Suppressor macrophage treated with lipopolysaccharide for 1 hour (primary cell): ENCODE data around the gene BUB1.
"Not testable (repeated sequence)": the region's sequence is repeated elsewhere in the genome, so short reads cannot be mapped to it uniquely, and the experiment has no call there.

ENCODE experiments used
- DNase-seq, 3 donors: peaks; one replicate each; pipeline ENCODE4 v3.0.0-alpha.2; 2020 to 2022

BUB1 gene

DNA sequence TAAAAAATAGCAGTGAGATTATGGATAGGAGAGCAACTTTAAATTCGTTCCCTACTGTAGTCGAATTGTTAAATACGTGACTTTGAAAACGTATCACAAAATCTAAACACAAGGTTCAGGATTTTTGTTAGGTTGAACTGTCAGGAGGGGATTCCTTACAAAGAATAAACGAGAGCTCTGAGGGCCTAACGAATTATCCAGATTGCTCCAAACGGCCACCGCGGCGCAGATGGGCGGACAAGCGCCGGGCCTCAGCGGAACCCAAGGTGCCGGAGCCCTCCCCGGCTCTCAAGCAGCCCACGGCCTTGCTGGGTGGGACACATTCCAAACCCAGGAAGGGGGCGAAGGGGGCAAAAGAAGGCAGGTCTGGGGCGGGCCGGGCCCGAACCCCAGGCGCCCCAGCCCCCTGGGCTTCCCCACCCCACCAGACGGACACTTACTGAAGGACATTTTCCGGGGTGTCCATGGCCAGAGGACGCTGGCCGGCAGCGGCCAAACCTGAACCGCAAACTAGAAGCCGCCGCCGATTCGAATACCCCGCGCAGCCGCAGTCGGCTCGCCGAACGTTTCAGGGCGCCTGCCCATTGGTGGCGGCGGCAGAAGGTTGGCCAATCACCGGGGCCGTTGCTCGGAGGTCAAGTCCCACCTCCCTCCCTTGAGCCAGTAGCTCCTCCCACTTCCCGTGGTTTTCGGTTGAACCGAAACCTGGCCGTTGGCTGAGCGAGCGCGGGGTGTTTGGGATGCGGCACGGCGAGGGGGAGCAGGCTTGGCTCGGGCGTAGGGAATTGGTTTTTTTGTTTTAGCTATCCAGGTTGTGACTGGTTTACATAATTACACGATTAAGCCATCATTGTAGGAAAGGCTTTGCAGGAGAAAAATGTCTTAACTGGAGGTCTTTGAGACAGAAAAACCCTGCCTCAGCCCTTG, at the start of gene BUB1:
Gene BUB1 (minus strand): TSS at position 534 of the 927 bp plus-strand sequence. CDS start 68 bp downstream, at position 466.
- DNase-seq = peak; percentile 98 to 99 (median 98)

DNA sequence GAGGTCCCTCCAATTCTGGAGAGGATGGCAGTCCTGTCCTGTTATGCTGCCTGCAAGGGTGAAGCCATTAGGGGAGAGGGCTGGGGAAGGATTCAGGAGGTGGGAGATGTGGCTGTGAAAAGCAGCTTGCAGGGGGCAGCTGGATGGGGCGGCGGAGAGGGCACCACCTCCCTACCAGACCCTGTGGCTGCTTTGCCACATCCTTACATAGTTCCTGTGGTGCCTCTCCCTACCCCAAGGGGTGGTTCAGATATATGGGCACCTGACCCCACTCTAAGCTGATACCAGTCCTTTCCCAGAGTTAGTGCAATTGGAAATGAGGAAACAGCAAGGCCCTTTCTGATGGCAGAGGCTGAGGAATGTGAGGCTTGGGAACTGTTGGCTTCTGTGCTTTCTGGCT, 48.4 kb upstream of the BUB1 start:
- no peak for DNase-seq

DNA sequence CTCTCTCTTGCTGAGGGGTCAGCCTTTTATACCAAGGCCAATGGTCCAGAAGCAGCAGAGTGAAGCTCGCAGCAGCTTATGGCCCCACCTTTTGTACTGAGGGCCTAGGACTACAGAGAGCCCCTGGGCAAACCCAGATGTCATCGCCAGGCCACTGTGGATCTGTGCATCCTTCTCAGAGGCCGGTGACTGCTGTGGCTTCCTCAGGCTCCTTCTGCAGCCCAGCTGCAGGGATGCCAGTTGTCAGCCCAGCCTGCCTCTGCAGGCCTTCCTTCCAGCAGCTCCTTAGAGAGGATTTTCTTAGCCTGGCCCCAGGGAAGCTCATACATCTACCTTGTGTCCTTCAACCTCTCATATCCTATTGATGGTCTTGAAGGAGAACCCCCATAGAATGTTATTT, 48.0 kb upstream of the BUB1 start:
- no peak for DNase-seq

DNA sequence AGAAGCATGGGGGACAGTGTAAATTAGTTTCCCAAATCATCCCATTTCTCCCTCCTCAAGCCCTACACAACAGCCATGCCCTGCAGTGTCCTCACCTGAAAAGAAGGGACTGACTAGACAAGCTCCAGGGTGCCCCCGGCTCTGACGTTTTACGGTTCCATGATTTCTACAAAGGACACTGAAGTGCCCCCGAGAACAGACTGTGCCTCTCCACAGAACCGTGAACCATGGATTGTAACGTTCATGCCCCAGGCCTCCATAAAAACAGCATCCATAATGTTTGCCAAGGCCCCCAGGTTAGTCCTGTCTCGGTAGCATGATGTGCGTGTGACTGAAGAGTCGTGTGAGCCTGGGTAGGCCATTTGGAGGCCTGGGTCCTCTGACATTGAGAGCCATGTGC, 47.5 kb upstream of the BUB1 start:
- no peak for DNase-seq

DNA sequence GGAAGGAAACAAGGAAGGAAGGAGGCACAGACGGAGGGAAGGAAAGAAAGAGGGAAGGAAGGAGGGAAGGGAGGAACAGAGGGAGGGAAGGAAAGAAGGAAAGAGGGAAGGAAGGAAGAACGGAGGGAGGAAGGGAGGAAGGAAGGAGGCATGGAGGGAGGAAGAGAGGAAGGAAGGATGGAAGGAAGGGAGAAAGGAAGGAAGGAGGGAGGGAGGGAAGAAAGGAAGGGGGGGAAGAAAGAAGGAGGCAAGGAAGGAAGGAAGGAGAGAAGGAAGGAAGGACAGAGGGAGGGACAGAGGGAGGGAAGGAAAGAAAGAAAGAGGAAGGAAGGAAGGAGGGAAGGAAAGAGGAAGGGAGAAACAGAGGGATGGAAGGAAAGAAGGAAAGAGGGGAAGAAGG, 47.0 kb upstream of the BUB1 start:
- DNase-seq = no peak

DNA sequence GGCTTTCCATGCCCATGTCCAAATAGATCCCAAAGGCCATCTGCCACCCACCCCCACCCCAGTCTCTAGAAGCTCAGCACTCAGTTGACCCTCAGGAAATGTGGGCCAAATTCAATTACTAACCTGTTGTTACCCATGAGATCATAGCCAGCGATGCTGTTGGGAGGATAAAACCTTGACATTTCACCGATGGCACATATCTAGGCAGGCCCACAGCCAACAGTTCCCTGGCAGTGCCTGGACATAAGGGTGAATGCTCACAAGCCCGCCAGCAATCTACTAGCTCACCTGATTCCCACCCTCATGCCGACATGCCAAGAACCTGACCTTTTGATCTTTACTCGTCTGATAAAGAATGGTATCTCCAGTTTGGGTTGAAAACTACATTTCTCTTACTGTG, 42.7 kb upstream of the BUB1 start:
- no peak for DNase-seq

DNA sequence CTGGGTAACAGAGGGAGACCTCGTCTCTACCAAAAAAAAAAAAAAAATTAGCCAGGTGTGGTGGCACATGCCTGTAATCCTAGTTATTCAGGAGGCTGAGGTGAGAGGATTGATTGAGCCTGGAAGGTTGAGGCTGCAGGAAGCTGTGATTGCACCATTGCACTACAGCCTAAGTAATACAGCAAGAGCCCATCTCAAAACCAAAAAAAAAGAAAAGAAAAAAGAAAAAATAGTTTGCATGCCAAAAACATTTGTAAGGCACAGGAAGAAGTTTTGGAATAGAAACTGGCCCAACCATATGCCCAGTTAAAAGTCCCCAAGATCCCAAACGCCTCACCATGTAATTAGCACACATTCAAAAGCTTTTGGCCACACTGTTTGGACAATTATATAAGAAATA, 41.1 kb upstream of the BUB1 start:
- no peak for DNase-seq

DNA sequence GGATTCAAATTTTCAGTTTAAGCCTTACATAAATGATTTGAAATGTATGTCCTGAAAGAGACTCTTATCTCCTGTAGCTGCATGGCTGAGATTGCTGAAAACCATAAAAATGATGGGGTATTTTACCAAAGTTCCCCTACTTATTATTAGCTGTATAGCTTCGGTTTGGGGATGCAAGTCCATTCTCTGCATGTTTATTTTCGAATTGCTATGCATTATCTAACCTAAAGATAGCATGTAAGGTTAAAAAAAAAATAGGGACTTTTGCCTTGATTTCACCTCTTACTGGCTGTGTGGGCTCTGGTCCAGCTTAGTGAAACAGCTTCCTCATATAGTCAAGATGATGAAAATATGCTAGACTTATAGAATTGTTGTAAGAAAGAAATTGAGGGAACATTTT, 40.5 kb upstream of the BUB1 start:
- no peak for DNase-seq

DNA sequence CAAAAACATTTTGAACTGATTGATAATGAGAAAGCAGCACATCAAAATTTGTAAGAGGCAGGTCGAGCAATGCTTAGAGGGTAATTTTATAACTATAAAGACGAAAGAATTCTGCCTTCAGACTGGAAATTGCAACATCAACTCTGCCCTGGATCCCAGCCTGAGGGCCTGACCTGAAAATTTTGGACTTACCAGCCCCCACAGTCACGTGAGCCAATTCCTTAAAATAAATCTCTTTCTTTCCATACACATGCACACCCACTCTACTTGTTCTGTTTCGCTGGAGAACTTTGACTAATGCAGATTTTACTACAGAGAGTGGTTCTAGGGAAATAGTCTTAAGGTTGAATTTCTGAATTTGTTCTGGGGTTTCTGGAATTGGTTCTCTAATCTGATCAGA, 39.9 kb upstream of the BUB1 start:
- DNase-seq = peak in 1 of 3 donors; percentile 14

DNA sequence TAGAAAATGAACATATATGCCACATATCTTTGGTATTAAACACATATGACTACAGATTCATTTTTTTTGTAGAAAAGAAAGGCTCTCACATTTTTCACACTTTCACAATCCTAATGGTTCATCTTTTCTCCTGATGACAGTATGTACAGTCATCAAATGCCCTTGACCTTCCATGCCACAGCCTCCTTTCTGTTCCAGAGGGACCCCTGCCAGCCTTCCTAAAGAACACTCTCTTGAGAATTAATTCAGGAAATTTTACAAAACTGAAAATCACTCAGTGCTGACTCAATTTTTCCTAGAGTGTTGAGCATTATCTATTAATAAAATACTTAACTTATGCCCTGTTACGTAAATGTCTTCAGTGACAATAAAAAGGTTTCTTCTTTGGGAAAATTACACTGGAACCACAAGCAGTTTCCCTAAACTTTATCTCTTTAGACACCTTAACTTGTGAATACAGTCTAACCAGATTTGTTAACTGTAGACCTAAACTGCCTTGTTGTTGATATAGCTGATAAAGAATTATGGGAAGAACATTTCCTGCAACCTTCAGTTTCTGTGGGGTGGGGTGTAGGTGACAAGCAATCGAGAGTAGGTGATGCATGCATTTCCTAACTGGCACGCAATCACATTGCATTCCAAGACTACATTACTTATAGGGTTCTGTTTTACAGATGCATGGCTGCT, 39.2 kb upstream of the BUB1 start:
- DNase-seq = peak in 1 of 3 donors; percentile 36

DNA sequence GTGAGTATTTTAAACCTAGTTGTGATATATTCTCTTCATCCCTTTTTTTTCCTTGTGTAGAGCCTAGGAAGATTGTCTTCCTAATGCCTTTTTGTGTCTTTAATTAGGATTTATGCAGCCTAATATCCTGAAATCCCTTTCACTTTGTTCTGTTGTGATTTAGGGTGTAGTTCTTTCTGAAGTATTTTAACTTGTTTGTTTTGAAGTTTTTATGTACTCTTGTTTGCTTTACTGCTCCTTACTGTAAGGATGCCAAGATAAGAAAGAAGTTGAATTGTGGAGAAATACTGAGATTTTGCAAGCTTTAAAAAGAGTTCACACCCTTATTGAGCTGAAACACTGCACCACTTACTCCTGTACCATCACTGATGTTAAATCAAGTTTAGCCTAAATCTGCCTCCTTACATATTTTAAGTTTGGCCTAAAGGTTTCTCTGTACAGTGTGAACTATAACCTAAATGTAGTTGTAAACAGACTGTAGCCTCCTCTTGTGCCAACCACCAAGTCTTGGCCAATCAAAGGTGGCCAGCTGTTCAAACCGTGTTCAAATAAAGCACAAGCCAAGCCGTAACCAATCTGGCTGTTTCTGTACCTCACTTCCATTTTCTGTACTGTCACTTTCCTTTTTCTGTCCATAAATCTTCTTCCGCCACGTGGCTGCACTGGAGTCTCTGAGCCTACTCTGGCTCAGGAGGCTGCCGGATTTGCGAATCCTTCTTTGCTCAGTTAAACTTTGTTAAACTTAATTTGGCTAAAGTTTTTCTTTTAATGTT, 36.8 kb upstream of the BUB1 start:
- DNase-seq = peak; percentile 33 to 47 (median 43)

DNA sequence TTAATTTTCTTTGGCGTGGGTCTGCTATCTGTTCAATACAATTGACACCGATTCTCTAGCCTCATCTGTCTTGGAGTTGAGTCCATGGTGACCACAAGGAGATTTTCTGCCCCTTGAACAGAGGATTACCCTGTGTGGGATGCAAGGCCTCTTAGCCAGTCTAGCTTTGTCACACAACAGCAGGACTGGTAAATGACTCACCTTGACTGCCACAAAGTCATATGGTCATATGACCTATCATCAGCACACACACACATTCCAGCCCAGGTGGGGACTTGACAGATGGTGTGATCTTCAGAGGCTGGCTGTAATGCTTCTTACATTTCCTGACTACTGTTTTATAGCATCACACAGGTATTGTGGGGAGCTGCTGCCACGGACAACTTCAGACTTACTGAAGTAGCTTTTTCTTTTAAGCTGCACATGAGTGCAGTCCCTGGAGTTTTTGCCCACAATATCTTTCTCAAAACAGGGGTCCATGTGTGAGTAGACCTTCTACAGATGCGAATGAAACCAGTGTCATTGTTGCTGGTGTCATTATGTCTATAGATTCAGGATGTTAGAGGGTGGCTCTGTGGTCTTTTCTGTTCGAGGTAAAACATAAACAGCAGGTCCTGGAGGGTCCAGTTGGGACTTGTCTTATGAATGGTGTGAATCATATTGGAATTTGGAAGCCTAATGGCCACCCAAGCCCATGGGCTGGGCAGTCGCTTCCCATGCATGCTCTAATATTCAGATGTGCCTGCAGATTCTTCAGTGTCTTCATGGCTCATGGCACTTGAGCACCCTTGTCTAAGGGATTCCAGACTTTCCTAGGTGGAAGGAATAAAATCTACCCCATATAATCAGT, 35.9 kb upstream of the BUB1 start:
- DNase-seq = no peak

DNA sequence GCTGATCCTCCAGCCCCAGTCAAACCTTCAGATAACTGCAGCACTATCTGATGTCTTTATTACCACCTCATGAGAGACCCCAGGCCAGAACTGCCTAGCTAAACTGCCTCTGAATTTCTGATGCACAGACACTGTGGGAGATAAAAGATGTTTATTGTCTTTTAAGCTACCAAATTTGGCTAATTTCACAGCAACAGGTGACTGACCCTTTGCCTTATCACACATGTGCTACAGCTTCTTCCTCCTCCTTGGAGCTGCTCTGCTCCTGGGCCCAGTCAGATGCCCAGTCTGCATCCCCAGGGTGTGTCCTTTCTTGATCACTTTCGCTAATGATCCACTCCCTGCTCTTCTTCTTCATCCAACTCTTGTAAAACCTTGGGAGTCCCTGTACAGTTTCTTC, 34.9 kb upstream of the BUB1 start:
- DNase-seq = no peak

DNA sequence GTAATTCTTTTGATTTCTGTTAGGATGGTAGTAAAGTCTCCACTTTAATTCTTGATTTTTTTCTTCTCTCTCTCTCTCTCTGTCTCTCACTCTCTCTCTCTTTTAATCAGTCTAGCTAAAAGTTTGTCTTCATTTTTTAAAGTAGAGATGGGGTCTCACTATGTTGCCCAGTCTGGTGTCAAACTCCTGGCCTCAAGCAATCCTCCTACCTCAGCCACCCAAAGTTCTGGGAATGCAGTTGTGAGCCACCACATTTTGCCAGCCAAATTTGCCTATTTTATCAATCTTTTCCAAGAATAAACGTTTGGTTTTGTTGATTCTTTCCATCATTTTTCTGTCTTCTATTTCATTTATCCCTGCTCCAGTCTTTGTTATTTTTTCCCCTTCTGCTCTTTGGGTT, 30.6 kb upstream of the BUB1 start:
- DNase-seq = no peak

DNA sequence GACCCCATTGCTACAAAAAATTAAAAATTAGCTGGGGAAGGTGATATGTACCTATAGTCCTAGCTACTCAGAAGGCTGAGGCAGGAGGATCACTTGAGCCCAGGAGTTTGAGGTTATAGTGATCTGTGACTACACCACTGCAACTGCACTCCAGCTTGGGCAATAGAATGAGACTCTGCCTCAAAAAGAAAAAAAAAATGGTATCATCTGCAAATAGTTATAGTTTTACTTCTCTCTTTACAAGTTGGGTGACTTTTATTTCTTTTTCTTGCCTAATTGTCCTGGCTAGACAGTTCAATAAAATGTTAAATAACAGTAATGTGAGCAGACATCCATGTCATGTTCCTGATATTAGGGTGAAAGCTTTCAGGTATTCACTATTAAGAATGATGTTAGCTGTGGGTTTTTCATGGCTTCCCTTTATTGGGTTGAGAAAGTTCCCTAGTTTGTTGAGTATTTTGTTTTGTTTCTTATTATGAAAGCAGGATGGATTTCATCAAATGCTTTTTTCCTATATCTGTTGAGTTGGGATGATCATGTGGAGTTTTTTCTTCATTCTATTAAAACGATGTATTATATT, 29.6 kb upstream of the BUB1 start:
- DNase-seq = peak in 1 of 3 donors; percentile 34

DNA sequence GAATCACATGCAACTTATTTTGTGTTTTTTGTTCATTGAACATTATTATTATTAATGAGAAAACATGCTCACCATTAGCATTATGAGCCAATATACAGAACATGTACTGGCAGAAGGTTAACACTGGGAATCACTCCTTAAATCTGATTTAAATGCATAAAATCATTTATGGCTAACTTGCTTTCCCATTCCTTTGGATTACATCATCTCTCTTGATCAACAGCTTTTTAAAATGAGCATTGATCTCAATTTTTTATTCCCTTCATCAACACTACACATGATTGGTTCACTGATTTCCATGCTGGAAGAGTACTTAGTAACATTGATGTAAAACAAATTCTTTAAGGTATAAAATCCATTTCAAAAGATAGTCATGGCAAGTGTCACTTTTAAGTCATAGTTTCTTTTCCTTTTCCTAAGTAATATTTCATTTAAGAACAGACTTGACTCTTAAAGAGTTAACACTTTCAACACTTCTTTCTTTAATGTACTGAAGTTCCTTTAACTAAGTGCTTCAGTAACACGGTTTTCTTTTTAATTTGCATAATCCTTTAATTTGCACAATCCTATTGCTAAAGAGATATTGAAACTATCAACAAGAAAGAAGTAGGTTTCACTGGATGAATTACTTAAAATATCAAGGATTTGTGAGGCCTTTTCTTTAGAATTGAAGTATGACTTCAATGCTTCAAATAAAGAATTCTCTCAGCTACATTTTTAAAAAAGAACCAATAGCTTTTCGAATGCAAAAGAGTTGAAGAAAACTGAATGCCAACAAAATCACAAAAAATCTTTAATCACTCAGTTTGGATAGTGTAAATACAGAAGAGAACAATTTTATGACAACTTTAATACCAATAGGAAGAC, 24.9 kb upstream of the BUB1 start:
- DNase-seq = peak in 2 of 3 donors; percentile 45 to 60

DNA sequence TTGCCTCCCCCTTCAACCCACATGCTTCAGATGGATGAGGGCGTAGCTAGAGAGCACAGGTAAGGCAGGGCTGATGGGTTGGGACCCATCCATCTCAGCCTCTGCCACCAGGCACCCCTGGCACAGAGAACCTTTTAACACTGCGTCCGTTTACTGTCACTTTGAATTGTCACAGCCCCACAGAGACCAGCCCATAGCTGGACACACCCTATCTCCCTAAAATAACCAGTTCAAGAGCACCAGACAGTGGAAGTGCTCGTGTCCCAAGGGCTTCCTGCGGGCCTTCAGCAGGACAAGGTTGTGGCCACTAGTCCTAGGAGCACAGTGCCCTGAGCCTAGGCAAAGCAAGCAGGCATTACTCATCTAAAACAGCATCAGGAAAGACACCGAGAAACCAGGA, 20.4 kb upstream of the BUB1 start:
- not testable (repeated sequence) for DNase-seq

DNA sequence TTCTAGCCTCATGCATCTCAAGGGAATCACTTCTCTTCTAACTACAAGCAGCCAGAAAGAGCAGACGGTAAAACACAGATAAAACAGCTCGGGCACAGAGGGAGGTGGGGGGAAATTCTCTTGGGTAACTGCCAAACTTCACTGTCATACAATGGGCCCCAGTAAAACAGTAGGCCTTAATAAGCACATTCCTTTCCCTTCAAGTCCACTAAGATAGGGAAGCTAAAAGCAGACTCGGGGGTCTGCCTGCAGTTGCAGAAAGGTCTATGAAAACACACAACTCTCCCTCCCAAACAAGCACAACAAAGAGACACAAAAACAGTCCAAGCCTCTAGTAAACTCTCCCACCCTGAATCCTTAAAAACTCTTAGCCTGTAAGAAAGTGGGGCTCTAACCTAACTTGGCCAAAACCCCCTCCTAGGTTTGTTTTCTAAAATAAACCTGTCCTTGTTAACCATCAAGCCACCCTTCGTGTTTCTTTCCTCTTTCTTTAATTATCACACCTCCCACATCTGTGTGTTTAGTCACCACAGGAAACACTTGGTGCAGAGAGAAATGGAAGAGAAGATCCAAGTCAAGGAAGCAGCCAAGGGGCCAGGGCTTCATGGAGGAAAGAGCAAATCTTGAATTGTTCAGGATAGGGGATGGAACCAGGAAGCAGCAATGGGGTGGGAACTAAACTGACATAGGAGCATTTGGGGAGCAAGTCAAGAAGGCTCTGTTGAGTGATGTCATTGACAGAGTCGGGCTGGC, 17.5 kb upstream of the BUB1 start:
- not testable (repeated sequence) for DNase-seq

DNA sequence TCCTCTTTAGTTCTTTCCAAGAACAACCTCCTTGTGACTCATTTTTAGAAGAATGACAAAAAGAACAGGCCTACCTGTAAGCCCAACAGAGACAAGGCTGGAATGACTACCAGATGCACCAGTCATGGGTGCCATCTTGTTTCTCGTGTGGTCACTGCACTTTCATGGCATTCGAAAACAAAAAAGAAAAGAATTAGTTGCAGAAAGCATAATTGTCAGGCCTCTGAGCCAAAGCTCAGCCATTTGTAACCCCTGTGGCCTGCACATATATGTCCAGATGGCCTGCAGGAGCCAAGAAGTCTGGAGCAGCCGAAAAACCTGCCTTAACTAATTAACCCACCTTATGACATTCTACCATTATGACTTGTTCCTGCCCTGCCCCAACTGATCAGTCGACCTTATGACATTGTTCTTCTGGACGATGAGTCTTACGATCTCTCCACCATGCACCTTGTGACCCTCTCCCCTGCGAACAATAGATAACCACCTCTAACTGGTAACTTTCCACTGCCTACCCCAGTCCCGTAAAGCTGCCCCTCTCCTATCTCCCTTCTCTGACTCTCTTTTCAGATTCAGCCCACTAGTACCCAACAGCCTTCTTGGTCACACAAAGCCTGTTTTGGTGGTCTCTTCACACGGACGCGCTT, 13.9 kb upstream of the BUB1 start:
- no peak for DNase-seq
